ENCODE data around the gene KAZN. TPM values are rescaled to one million over a fixed set of nuclear protein-coding genes. Genes with fewer than 3 reads are reported as not detected.

KAZN gene
- total RNA-seq, 1 experiment from 2014 or later: 0.38 TPM

GRCh38 chr1:14646973-14647372, 48.5 kb downstream of the KAZN start:
- no peak for DNase-seq (ENCODE audit: low spot score)

GRCh38 chr1:14647777-14648176, 49.3 kb downstream of the KAZN start:
- no peak for DNase-seq (ENCODE audit: low spot score)

GRCh38 chr1:14648391-14648790, 49.9 kb downstream of the KAZN start:
- DNase-seq (ENCODE audit: low spot score): no peak

- no peak for DNase-seq (ENCODE audit: low spot score)
Observed at GRCh38 chr1:14648896-14649855, 50.7 kb downstream of the KAZN start.

- no peak for DNase-seq (ENCODE audit: low spot score)
Observed at GRCh38 chr1:14649976-14650375, 51.5 kb downstream of the KAZN start.

- no peak for DNase-seq (ENCODE audit: low spot score)
Observed at GRCh38 chr1:14650951-14651350, 52.5 kb downstream of the KAZN start.

- DNase-seq (ENCODE audit: low spot score): no peak
Observed at GRCh38 chr1:14652840-14653239, 54.4 kb downstream of the KAZN start.

- no peak for DNase-seq (ENCODE audit: low spot score)
Observed at GRCh38 chr1:14653461-14653960, 55.0 kb downstream of the KAZN start.

GRCh38 chr1:14654554-14654953, 56.1 kb downstream of the KAZN start:
- DNase-seq (ENCODE audit: low spot score): no peak

- no peak for DNase-seq (ENCODE audit: low spot score)
Observed at GRCh38 chr1:14655385-14655784, 56.9 kb downstream of the KAZN start.

GRCh38 chr1:14656384-14656937, 58.0 kb downstream of the KAZN start:
- no peak for DNase-seq (ENCODE audit: low spot score)

GRCh38 chr1:14658642-14659041, 60.2 kb downstream of the KAZN start:
- no peak for DNase-seq (ENCODE audit: low spot score)

GRCh38 chr1:14659913-14660312, 61.4 kb downstream of the KAZN start:
- DNase-seq (ENCODE audit: low spot score): no peak

- DNase-seq (ENCODE audit: low spot score): no peak
Observed at GRCh38 chr1:14660801-14661200, 62.3 kb downstream of the KAZN start.

GRCh38 chr1:14661222-14661621, 62.7 kb downstream of the KAZN start:
- DNase-seq (ENCODE audit: low spot score): no peak

GRCh38 chr1:14662116-14662515, 63.6 kb downstream of the KAZN start:
- DNase-seq (ENCODE audit: low spot score): no peak

- no peak for DNase-seq (ENCODE audit: low spot score)
Observed at GRCh38 chr1:14663773-14664172, 65.3 kb downstream of the KAZN start.

GRCh38 chr1:14666373-14666772, 67.9 kb downstream of the KAZN start:
- DNase-seq (ENCODE audit: low spot score): no peak

- no peak for DNase-seq (ENCODE audit: low spot score)
Observed at GRCh38 chr1:14666962-14667650, 68.6 kb downstream of the KAZN start.

GRCh38 chr1:14667651-14667984, 69.1 kb downstream of the KAZN start:
- DNase-seq (ENCODE audit: low spot score): no peak

- no peak for DNase-seq (ENCODE audit: low spot score)
Observed at GRCh38 chr1:14668538-14668937, 70.1 kb downstream of the KAZN start.

GRCh38 chr1:14672005-14672404, 73.5 kb downstream of the KAZN start:
- no peak for DNase-seq (ENCODE audit: low spot score)
